GM19397 (cell line): ENCODE data around the gene TACC2.

Experiments
- ATAC-seq: cut with Tn5 transposase; IDR thresholded peaks from one replicate; pipeline ENCODE4 v1.9.1; 2021; ENCODE audit warnings: mild to moderate bottlenecking, moderate library complexity; ENCODE audit not compliant: unreplicated experiment

The TACC2 gene

DNA sequence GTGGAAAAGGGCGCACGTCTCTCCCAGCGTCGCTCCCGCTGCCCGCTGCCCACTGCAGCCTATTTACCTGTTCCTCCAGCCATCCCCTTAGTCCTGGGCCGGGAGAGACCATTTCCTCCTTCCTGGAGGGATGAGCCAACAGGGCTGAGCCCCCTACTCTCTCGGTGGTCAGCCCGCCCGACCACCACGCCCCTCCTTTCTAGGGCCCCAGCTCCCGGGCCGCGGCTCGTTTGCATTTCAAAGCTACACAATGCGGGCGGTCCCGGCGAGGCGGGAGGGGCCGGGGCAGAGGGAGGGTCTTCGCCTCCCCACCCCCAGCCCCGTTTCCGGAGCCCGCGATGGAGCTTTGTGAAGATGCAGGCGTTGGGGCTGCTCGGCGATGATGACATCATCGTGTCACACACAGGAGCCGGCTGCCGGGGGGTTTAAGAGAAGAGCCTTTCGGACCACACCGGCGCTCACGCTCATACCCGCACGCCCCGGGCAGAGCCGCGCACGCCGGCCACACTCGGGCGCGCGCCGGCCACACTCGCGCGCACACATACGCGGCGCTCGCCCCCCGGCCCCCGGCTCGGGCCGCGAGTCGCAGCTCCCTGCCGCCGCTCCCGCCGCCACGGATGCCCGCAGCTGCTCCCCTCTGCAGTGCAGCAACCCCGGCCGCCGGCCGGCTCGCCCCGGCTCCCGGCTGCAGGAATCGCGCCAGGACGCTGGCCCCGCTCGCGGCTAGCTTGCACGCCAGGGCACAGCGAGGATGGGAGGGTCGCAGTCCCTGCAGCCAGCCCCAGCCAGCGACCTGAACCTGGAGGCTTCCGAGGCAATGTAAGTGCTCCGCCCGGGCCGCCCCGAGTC lies 174.4 kb downstream of the TACC2 start:
- ATAC-seq = no peak

DNA sequence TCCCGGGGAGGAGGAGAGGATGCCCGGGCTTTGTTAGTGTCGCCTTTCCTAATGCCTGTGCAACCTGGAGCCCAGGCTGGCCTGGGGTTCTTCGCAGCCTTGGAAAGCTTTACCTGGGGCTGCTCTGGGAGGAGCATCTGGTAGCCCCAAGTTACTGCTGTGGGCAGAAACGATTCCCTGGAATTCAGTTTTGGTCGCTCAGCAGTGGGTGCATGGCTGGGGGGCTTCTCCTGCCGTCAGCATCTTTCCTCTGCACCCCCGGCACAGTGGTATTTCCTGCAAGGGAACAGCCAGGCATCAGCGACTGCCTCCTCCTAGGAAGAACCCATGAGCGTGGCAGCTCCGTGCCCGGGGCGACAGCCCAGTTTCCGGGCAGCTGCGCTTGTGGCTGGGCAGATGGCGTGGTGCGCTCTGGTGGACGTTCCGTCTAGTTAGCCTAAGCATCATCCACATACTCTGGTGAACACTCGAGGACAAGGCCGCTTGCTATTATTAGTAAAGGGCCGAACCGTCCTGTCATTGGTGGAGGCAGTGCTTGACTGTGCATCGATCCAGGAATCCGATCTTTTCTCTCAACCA lies 175.1 kb downstream of the TACC2 start:
- ATAC-seq = no peak

DNA sequence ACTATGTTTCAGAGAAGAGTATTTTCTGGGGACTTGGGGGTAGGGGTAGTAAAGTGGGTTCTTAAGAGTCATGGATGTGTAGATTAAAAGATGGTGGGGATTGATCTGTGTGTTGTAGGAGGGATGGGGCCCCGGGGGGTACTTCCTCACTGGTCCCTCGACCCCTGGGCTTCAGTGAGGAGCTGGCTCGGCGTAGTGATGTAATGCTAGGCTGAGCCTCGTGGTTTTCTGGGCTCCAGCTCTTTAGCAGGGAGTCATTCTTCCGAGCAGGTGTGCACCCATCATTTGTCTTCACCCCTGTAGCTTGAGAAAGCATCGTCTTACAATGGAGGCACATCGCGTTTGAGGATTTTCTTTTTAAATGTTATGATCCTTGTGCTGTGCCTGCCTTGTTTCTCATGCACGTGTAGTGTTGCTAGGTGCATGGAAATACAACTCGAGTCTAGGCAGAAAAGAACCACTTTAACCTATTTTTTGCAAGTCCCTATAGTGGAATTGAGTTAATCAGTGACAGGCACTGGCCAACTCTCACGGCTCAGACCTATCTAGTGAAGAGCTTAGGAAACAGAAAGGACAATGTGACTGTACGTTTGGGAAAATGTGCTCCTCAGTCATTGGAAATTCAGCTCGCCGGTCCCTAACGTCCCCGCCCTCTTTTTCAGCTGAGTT lies 176.0 kb downstream of the TACC2 start:
- no peak for ATAC-seq

DNA sequence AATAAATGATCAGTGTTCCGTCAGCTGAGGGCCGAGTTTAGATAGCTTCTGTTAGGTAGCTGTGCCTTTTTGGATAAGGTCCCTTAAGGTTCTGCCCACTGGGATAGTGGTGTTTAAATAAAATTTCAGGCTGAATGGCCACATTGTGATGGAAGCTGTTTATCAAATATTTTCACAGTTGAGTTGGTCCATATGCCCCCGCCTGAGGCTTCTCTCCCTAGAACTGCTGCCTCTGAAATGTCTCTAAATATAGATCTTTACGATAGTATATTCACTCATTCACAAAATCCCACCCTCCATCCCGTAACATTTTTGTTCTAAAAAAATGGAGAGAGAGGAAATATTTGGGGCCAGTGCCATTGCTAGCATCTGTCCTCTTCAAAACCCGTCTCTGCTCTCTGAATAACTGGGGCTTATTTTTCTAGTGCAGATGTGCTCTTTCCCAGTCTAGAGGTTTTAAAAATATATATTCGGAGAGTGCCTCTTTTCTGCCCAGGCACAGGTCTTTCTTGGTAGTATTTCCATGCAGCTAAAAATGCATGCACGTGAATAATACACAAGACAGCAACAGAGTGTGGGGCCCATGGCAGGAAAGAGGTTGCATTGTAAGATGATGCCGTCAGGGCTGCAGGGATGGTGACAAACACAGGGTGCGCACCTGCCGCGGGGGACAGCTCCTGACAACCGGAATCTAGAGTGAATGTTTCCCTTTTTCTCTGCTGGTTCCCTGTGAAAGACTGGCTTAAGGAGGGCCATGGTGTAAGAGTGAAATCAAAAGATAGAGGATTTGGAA lies 176.7 kb downstream of the TACC2 start:
- no peak for ATAC-seq

DNA sequence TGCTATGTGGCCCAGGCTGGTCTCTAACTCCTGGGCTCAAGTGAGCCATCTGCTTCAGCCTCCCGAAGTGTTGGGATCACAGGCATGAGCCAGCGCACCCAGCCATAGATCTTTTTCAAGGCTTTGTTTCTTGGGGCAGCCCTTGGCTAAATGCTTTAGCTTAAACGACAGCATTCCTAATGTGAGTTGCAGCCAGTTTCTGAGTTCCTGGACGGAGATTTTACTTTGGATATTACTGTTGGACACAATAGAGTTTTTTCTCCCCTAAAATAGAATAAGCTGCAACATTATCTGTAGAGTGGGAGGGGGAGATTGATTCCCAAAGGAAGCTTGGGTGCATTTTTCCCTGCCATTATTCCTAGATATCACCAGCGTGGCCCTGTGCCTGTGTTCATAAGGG lies 179.1 kb downstream of the TACC2 start:
- ATAC-seq = no peak

DNA sequence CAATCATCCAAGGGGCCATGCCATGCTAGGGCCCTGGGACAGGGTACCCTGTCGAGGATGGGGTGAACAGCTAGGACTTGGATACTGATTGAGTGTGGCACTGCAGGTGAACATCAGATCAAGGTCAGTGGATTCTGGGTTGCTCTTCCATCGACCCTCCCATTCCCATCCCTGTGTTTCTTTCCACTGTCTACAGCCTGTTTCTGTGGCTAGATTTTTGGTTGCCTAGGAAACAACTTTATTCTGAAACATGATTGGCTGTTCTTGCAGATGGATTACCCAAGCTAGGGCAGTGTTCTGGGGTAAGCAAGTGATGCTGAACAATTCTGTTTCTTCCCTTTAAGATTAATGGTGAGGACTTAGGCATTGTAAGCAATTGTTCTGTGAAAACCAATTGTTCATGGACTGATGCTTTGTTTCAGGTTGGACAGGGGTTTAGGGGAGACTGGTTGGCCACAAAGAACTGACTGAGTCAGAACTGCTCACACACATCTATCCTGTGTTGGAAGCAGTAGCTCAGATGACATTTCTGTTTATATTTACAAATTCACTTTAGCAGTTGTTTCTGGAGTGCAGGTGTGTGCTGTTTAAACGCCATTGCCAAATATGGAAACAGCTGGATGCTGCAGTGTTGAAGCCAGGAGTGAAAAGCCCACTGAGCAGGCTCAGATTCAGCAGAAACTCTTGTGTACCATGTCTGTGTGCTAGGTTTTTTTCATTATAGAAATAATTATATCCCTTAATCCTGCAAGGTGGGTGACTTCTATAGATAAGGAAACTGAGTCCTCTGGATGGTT lies 179.8 kb downstream of the TACC2 start:
- ATAC-seq = no peak

DNA sequence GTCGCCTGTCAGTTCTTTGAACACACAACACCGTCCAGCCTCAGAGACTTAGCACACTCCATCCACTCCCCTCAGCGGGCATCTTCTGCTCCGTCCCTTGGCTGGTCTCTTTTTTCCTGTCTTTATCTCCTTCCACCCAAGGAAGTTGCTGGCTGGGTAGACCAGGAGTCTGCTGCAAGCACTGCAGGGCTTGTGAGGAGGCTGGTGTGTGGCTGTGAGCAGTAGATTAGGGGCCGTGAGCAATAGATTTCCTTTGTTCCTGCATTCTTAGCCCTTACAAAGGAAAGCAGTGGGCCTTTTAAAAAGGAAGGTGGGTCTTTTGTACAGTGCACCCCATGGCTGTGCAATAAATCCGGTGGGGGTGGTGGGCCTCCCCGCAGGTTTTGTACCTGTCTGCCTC lies 181.8 kb downstream of the TACC2 start:
- ATAC-seq = no peak

DNA sequence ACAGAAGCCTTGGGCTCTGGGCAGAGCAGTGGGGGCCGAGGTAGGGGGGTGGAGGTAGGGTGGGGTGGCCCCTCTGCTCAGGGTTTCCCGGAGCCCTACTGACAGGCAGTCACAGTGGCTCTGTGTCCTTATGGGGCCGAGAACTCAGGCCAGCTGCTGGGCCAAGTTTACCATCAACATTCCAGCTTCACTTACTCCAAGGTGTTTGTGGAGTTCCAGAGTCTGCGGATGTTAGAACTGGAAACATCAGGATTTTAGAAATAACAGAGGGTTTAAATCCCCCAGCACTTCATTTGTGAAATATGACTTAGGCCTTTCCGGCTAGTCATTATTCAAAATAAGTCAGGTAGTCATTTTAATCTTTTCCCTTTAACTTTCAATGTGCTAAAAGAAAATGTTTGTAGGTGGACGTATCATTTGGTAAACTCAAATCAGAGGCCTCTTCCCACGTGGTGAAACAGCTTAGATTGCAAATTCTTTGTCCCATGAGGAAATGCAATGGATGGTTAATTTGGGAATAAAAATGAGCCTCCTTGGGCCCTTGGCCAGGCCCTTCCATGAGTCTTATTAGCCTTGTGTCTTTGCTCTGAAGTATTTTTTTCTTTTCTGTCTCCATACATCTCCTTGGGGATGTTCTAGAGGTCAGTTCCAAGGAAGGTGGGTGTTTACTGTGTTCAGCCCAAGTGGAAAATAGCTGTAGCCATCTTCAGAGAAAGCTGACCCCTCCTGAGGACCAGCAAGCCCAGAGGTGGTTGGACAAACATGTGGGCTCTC lies 182.5 kb downstream of the TACC2 start:
- ATAC-seq = no peak

DNA sequence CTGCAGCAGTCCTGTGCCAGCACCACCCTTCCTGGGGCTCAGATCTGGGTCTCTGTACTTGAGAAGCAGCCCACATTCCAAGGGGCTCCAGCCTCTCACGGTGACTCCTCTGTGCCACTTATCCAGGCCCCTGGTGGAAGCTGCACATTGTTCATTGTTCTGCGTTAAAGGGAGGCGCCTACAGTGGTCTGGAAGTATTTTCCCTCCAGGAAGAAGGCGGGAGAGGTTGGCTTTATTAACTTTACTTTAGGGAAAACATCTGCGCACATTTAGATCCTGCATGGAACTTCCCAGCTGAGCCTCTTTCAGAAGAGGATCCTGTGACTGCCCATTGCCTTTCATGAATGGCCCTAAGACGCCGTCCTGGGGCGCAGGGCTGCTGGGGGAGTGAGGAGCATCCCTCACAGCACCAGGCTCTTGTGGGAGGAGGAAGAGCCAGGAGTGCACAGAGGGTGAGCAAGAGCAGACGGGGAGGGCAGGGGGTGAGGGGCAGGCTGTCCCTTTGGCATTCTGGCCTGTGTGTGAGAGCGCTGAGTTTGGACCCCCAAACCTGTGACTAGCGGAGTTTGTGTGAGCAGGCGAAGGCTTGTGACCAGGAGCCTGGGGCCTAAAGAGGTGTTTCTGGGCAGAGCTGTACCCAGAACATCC lies 183.5 kb downstream of the TACC2 start:
- no peak for ATAC-seq

DNA sequence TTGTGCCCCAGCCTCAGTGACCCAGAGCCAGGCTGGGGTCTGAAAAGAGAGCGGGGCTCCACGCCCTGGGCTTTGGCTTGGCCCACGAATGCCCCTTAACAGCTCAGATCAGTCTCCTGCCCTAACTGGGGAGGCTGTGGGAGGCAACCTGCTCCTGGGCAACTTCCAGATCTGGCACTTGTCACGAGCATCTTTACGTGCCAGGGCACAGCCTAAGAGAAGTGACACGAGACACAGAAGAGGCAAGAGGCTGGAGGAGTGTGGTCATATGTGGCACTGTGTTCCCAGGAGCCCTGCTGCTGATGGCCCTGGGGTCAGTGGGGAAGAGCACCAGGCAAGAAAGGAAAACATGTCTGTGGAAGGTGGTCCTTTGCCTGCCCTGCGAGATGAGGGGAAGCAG lies 184.4 kb downstream of the TACC2 start:
- no peak for ATAC-seq

DNA sequence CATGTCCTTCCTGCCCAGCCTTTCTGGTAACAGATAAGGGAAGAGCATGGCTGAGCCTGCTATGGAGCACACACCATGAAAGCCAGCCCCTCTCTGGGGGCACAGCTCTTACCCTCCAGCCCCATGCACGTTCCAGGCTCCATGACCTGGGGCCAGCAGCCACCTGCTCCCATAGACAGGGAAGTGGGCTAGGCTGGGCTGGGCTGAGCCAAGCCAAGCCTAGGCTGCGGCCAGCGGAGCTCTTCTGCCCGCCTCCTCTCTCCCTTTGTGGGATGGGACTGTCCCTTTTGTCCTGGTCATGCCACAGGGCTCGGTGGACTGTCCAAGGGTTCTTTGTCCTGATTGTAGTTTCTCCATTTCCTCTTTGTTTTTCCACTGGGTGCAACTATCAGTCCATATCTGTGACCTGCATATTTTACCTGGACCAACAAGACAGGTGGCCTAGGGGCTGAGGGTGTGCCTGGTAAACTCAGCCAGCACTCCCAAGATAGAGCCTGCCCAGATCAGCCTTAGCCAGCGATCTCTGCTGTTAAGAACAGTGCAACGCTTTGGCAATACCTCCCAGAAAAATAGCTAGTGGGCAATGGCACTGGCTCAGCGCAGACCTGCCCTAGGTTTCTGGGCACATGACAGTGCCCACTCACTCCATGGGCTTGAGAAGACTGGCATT lies 184.9 kb downstream of the TACC2 start:
- no peak for ATAC-seq

DNA sequence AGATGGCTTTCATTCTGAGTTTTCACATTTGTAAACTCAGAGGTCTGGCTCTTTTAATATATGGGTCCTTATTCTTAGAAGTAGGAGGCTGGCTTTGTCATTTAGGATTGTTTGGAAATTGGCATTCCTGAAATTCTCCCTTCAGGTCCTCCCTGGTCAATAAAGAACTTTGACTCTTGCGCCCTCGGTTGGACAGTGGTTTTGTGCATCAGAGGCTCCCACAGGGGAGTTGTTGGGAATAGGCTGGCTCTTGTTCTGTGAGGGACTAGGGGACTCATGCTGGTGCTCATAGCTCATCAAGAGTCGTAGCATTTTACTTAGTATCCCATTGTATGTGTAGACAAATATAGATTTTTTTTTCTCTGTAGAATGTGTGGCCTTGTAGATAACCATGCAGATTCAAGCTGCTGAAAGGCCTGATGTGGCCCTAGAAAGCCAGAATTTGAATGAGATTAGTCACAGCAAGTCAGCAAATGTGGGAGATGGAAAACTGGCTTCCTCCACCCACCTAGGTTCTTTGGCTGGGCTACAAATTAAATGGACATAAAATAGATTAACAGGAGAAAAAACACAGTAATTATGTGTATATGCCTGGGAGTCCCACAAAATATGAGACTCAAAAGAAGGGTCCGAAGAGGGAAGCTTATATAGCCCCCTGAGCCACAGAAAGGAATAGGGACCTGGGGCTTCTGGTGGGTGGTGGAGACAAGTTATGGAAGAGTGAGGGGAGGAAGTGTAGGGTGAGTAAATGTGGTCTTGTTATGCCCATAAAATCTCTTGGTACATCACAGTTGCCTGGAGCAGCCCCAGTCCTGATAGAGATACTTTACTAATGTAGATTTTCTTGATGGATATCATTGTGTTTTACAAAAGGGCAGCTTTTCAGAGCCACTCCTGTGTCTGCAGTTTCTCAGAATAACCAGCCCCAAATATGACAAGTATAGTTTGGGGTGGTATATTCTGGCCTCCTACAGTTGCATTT lies 187.6 kb downstream of the TACC2 start:
- no peak for ATAC-seq

DNA sequence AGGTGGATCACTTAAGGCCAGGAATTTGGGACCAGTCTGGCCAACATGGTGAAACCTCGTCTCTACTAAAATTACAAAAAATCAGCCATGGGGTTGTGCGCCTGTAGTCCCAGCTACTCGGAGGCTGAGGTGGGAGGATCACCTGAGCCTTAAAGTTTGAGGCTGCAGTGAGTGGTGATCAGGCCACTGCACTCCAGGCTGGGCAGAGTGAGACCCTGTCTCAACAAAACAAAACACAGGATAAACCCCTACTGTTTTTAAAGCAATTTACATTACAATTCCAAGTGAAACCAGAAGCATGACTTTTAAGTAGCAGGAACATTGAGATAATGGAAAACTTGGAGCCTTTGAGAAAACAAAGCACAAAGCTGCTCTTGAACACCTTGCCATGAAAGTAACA lies 189.7 kb downstream of the TACC2 start:
- ATAC-seq = no peak

DNA sequence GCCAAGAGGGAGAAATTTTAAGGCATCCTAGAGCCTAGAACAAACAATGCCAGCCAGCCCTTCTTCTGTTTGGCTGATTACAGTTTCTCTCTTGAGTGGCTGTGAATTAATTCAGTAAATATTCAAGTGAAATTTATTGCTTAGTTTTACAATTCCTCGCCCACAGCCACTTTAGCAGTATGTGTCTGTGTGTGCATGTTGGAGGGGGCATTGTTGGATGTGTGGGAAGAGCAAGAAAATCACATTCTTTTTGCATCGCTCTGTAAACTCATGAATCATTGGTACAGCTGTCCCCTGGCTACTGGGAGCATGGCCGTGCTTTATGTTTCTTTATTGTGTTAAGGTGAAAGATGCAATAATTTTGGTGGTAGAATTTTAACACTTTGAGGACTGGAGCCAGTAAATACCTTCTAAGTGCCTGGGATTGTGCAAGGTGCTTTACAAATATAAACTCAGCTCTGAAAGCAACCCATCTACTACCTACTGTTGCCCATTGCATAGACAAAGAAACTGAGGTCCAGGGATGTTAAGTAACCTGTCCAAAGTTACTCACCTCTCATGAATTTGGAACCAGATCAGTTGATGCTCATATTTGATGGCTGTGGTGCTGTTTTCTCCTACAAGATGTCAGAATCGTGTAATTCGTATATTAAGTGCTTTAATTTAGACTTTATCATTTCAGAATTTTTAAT lies 192.2 kb downstream of the TACC2 start:
- no peak for ATAC-seq

DNA sequence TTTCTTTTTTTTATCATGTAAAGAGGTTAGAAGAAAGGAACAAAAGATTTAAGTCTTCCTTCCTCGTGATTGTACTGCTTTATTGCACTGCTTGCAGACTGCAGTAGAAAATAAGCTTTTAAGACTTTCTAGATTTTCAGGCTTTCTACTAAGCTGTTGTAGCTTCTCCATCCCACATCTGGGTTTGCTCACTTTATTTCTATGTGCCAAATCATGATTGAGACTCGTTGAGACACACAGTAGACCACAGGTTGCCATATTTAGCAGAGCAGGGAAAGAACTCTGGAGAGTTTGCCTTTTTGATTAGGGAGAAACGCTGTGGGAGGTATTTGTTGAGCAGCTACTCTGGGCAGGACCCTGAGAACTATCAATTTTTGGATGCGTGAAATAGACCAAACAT lies 192.9 kb downstream of the TACC2 start:
- ATAC-seq = no peak

DNA sequence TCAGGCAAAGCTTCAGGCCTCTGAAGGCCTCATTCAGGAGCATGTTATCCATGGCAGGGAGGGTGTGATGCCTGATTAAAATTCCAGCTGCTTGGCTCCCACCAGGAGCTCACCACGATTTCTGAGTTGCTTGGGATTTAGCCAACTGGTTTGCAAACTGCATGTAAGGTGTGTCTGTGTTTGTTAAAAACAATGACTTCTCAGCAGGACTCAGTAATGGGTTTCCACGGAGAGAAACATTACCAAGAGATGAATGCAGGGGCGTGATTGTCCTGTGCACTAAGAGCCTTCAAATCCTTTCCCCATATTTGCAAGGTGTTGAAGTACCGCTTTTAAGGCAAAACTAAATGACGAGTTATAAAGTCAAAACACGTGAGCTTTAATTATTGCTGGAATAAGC lies 193.3 kb downstream of the TACC2 start:
- no peak for ATAC-seq

DNA sequence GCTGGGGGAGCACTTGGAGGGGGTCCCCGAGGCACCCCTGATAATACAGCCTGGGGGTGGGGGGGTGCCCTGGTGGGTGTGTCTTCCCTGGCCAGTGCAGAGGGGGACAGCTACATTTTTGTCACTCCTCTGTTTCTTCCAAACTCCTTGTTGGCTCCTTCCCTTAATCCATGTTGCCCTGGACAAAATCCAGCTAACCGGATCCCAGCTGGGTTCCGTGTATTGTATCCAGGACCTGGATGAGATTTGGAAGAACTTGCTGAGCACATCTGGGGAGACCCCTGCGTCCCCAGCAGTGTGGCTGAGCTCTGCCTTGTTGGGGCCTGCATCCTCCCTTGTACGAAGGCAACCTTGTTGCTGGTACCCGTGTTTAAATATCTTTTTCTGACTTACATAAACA lies 195.3 kb downstream of the TACC2 start:
- no peak for ATAC-seq
